Colonic mucosa (tissue), 4 donors: Measurements from ENCODE around the gene UTS2B. TPM values are rescaled to one million over a fixed set of nuclear protein-coding genes. Genes with fewer than 3 reads are reported as not detected.

Source experiments
- DNase-seq: peaks from one replicate; pipeline ENCODE4 v3.0.0-alpha.2; 2020
- H3K27ac ChIP-seq: fragments of 200-600 bp; one replicate; pipeline ENCODE4 v1.8.0; 2021
- H3K27me3 ChIP-seq: fragments of 200-600 bp; one replicate; pipeline ENCODE4 v1.8.0; 2021
- H3K36me3 ChIP-seq: fragments of 200-600 bp; one replicate; pipeline ENCODE4 v1.8.0; 2021
- H3K4me1 ChIP-seq: fragments of 200-600 bp; one replicate; pipeline ENCODE4 v1.8.0; 2021; ENCODE audit warnings: mild to moderate bottlenecking
- H3K4me3 ChIP-seq: fragments of 200-600 bp; one replicate; pipeline ENCODE4 v1.8.0; 2021
- H3K9ac ChIP-seq, 2 donors: one replicate each; pipeline ENCODE4 v1.7.0; 2013; ENCODE audit warnings: control low read depth in 2 of 2, low read depth in 2 of 2, low read length in 2 of 2
- H3K9me3 ChIP-seq: fragments of 200-600 bp; one replicate; pipeline ENCODE4 v1.8.0; 2021
- intact Hi-C: fragments of 100-400 bp; cut with DNase I; formaldehyde crosslinking; loops from one replicate; pipeline ENCODE4 v1.14.1; 2022
- total RNA-seq, 2 donors: library from RNA; stranded (reverse); fragmentation: NEBNext Ultra II Directional in 1 of 2; extraction: Animal tissue kit (Norgen Biotek cat#: 25700) in 1 of 2; gene quantifications; one replicate each; pipeline ENCODE4 v1.2.1, GENCODE V29; 2021
- TF ChIP-seq, protein P1 (sequence below): fragments of 200-600 bp; IDR thresholded peaks from one replicate; pipeline ENCODE4 v1.8.0; 2022; ENCODE audit warnings: antibody characterized with exemption, mild to moderate bottlenecking
- donor health status: healthy.
- donor health status: DM: no; HTN: no; CAD: no.
- donor health status: DM: no; HTN: no; CAD: no.

Gene UTS2B
- total RNA-seq, 2 donors from 2014 or later = 0.69 TPM; not detected in 1

DNA sequence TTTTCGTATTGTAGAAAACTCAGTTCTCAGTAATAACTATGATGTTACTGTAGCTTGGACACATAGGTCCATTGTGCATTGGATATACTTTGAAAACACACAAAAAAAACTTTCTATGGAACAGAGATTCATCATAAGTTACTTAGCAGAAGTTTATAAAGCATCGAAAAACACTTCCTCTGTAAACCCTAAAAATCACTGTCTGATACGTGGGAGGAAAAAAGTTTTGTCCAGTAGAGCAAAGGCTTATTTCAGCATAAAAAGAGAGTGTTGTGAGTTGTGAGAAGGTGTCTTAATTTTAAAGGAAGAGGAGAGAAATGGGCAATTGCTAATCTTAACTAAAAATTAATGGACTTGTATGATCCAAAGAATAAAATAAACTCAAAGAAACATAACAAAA lies 66.5 kb downstream of the UTS2B start:
- Histone ChIP-seq H3K9me3 (no peaks in the 10 kb centered on the region), H3K27ac (no peak overlapping the region), H3K27me3 (no peaks in the 10 kb centered on the region), H3K4me3 (no peak overlapping the region), H3K36me3 (no peaks in the 10 kb centered on the region), H3K4me1 (no peaks in the 10 kb centered on the region), H3K9ac (no peak overlapping the region)
- TF ChIP-seq, protein P1, sequence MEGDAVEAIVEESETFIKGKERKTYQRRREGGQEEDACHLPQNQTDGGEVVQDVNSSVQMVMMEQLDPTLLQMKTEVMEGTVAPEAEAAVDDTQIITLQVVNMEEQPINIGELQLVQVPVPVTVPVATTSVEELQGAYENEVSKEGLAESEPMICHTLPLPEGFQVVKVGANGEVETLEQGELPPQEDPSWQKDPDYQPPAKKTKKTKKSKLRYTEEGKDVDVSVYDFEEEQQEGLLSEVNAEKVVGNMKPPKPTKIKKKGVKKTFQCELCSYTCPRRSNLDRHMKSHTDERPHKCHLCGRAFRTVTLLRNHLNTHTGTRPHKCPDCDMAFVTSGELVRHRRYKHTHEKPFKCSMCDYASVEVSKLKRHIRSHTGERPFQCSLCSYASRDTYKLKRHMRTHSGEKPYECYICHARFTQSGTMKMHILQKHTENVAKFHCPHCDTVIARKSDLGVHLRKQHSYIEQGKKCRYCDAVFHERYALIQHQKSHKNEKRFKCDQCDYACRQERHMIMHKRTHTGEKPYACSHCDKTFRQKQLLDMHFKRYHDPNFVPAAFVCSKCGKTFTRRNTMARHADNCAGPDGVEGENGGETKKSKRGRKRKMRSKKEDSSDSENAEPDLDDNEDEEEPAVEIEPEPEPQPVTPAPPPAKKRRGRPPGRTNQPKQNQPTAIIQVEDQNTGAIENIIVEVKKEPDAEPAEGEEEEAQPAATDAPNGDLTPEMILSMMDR = no peak
- DNase-seq = no peak
- intact Hi-C loops = no loop called here

DNA sequence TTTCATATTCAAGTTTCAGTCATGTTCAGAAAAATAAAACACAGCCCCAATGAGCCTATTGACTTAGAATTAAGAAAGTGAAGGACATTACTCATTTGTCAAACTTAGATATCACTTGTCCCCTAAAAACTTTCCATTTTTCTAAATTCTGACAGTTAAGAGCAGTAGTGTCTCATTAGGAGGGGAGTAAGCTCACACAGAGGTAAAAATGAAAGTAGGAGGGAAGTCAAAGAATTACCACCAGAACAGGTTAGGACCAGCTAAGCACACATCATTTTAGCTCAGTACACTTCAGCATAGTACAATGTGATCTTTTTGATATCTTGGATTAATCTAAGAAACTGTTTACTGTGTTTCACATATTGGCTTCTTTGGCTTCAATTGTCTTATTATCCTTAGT lies 67.0 kb downstream of the UTS2B start:
- intact Hi-C loops = no loop called here
- no peak for DNase-seq
- H3K4me3 ChIP-seq = no peak overlapping the region
- no peaks in the 10 kb centered on the region for H3K4me1 ChIP-seq
- no peak overlapping the region for H3K27ac ChIP-seq
- H3K27me3 ChIP-seq = no peaks in the 10 kb centered on the region
- H3K9ac ChIP-seq = no peak overlapping the region
- H3K9me3 ChIP-seq = no peaks in the 10 kb centered on the region
- TF ChIP-seq, protein P1 = no peak
- no peaks in the 10 kb centered on the region for H3K36me3 ChIP-seq

DNA sequence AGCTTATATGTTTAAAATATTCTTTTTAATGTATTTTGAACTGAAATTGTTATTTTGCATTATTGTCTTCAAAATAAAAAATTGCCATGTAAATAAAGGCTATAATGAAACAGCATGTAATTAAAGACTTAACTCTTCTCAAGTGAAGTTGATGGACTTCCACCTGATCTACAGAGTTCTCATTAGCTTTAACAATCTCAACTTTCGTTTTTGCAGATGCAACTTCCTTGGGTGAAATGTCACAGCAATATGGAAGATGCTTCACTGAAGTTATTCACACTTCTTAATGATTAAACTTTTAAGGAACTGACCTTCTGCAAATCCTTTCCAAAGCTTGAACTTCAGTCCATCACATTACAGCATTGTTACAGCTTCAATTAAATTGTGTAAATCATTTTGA lies 67.7 kb downstream of the UTS2B start:
- Histone ChIP-seq H3K36me3 (no peaks in the 10 kb centered on the region), H3K27me3 (no peaks in the 10 kb centered on the region), H3K9ac (no peak overlapping the region), H3K4me3 (no peak overlapping the region), H3K9me3 (no peaks in the 10 kb centered on the region), H3K4me1 (no peaks in the 10 kb centered on the region), H3K27ac (no peak overlapping the region)
- no peak for DNase-seq
- intact Hi-C loops = no loop called here
- TF ChIP-seq, protein P1 = no peak

DNA sequence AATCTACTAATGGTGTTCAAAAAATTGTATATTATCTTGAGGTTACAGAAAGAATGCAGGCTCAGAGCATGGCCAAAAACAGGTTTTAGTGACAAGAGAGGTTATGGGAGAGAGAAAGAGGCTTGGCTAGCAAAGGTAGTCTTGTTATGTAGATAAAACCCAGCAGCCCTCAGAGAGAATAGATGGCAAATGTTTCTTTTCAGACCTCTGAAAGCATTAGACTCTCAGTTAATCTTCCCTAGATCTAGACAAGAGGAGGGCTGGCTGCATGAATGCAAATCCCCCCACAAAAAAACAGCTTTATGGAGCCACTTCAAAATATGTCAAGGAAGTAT lies 69.1 kb downstream of the UTS2B start:
- TF ChIP-seq, protein P1 = no peak
- Histone ChIP-seq H3K9ac (no peak overlapping the region), H3K36me3 (no peaks in the 10 kb centered on the region), H3K4me3 (no peak overlapping the region), H3K9me3 (no peaks in the 10 kb centered on the region), H3K27me3 (no peaks in the 10 kb centered on the region), H3K27ac (no peak overlapping the region), H3K4me1 (no peaks in the 10 kb centered on the region)
- no peak for DNase-seq
- intact Hi-C loops = no loop called here

DNA sequence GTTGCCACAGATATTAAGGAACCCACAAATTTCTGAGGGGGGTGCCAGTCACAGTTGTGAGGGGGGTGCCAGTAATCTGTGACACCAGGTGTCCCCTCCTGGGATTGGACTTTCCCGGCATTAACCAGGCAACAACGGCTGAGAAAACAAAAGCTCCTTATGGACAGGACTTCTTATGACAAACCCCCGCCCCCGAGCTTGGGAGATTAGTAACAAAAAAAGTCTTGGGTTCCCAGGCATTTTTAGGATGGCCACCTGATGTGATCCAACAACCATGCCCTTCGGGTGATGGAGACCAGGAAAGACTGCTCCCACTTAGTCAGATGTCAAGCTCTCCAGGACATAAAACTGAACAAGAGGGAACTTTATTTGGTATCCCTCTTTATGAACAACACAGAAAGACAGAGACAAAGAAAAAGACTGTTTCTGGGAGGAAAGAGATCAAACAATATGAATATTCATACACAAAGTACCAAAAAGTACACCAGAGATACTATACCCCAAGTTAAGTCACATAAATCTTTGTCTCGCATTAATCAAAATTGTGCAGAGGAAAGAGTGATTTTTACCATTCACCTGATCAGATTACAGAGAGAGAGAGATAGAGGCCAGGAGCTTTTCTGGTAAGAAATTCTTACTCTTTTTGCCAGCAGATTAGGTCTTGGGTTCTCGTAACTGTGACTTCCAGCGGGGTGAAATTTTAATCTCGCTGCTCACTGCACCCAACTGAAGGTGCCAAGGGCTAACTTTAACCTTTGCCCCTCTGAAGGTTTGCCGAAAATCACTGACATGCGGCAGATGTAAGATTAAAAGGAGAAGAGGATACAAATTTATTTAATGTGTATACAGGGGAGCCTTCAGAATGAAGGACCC lies 69.7 kb downstream of the UTS2B start:
- TF ChIP-seq, protein P1 = no peak
- Histone ChIP-seq H3K27me3 (no peaks in the 10 kb centered on the region), H3K4me3 (no peak overlapping the region), H3K4me1 (no peaks in the 10 kb centered on the region), H3K9ac (no peak overlapping the region), H3K36me3 (no peaks in the 10 kb centered on the region), H3K9me3 (no peaks in the 10 kb centered on the region), H3K27ac (no peak overlapping the region)
- intact Hi-C loops = no loop called here
- DNase-seq = no peak
